22Rv1 (cell line): Measurements from ENCODE around the gene FOXO3.

Experiments used
- CTCF ChIP-seq: fragments of 450-650 bp; IDR thresholded peaks from 2 replicates; pipeline ENCODE4 v1.5.1; 2017; ENCODE audit warnings: mild to moderate bottlenecking
- ZFX ChIP-seq: fragments of 450-650 bp; IDR thresholded peaks from 2 replicates; pipeline ENCODE4 v1.6.1; 2017; ENCODE audit warnings: antibody characterized with exemption, borderline replicate concordance

GRCh38 chr6:108582618-108583017, 21.9 kb downstream of the FOXO3 start:
- TF ChIP-seq CTCF (no peak), ZFX (no peak)
